ENCODE results near the gene FIP1L1.

GRCh38 chr4:53476232-53477037 is 99.0 kb downstream of the FIP1L1 start:
- TF ChIP-seq CTCF (IDR thresholded peaks at IDR 0.05) (no peak), POLR2A (IDR thresholded peaks at IDR 0.05) (no peak)
